Measurements from ENCODE around the gene PFN3. TPM values are rescaled to one million over a fixed set of nuclear protein-coding genes. Genes with fewer than 3 reads are reported as not detected.

Gene PFN3
- polyA plus RNA-seq, 1 of the 3 experiments (the other 2 are of a cell fraction), result not detected

DNA sequence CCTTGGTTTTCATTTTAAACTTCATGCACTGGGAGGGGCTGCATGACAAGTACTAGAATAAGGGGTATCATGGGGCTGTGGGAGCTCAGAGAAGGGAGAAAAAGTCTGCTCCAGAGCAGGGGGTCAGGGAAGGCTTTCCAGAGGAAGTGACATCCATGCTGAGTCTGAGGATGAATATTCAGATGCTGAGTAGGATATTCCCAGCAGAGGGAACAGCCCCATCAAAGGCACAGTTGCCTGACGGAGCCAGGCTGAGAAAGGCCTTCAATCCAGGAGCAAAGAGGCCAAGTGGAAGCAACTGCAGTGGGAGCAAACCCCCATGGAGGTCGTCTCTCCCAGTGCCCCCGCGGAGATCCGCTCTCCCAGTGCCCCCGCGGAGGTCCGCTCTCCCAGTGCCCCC, 4.4 kb downstream of the PFN3 start (continued):
- no peak for TF ChIP-seq TEAD4 (IDR thresholded peaks at IDR 0.05; ENCODE audit: borderline replicate concordance, insufficient read depth)
- no peak for TF ChIP-seq SMC3 (IDR thresholded peaks at IDR 0.05; ENCODE audit: low read depth, low read length)
- no peak for TF ChIP-seq NRF1 (IDR thresholded peaks at IDR 0.05; ENCODE audit: low read depth, low read length)

DNA sequence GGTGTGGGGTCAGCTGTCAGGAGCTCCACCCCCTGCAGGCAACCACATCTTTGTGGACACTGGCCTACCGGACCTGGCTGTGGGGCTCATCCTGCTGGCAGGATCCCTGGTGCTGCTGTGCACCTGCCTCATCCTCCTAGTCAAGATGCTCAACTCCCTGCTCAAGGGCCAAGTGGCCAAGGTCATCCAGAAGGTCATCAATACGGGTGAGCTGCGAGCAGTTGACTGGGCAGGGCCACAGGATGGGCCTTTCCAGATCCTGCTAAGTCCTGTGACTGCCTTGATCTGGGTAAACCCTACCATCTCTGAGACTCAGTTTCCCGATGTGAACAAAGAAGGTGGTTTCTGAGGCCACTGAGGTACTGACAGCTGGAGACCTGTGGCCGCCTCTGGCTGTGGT, 6.5 kb downstream of the PFN3 start:
- Histone ChIP-seq H3K4me2 (no peak overlapping the region), H4K20me1 (ENCODE audit: insufficient read depth) (no peaks in the 10 kb centered on the region), H3F3A (replicated peaks; ENCODE audit: insufficient read depth) (peaks cover 5% of the 10 kb centered on the region), H3K36me3 (replicated peaks in 1 of 2; ENCODE audit: control insufficient read depth in 1 of 2, insufficient read depth in 2 of 2, low read length in 1 of 2) (no peaks in the 10 kb centered on the region), H3K9me2 (no peaks in the 10 kb centered on the region), H3K9ac (no peak overlapping the region), H3K4me1 (ENCODE audit: control insufficient read depth in 1 of 2, insufficient read depth in 2 of 2, low read depth in 1 of 2, low read length in 1 of 2) (peaks cover 0 to 3% of the 10 kb centered on the region in 2 experiments; a peak in 1 of 4 replicates), H2AFZ (ENCODE audit: low read depth) (no peak overlapping the region), H3K79me2 (ENCODE audit: insufficient read depth) (no peaks in the 10 kb centered on the region), H3K4me3 (ENCODE audit: low read depth in 2 of 2, low read length in 1 of 2) (no peak overlapping the region), H3K27me3 (ENCODE audit: insufficient read depth) (no peaks in the 10 kb centered on the region), H3K27ac (ENCODE audit: low read depth in 2 of 2, low read length in 1 of 2) (no peak overlapping the region), H3K9me3 (no peaks in the 10 kb centered on the region)
- no peak for DNase-seq
- TF ChIP-seq, protein P1, sequence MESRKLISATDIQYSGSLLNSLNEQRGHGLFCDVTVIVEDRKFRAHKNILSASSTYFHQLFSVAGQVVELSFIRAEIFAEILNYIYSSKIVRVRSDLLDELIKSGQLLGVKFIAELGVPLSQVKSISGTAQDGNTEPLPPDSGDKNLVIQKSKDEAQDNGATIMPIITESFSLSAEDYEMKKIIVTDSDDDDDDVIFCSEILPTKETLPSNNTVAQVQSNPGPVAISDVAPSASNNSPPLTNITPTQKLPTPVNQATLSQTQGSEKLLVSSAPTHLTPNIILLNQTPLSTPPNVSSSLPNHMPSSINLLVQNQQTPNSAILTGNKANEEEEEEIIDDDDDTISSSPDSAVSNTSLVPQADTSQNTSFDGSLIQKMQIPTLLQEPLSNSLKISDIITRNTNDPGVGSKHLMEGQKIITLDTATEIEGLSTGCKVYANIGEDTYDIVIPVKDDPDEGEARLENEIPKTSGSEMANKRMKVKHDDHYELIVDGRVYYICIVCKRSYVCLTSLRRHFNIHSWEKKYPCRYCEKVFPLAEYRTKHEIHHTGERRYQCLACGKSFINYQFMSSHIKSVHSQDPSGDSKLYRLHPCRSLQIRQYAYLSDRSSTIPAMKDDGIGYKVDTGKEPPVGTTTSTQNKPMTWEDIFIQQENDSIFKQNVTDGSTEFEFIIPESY (IDR thresholded peaks at IDR 0.05; ENCODE audit: borderline replicate concordance, low read depth), result no peak
- TF ChIP-seq RAD21 (IDR thresholded peaks at IDR 0.05; ENCODE audit: low read length), result no peak
- CTCF ChIA-PET, result interaction anchor here (1.4 to 14.2 kb wide), 6 partner anchors 10 to 280 kb away, joined by 3 to 318 read pairs (median 12); partner anchors contain the start of genes F12 and PRR7
- 54% methylated on average over 2 of the region's 5 CpGs for WGBS (ENCODE audit: low lambda C conversion rate)
- POLR2A ChIA-PET, result no interaction called here

DNA sequence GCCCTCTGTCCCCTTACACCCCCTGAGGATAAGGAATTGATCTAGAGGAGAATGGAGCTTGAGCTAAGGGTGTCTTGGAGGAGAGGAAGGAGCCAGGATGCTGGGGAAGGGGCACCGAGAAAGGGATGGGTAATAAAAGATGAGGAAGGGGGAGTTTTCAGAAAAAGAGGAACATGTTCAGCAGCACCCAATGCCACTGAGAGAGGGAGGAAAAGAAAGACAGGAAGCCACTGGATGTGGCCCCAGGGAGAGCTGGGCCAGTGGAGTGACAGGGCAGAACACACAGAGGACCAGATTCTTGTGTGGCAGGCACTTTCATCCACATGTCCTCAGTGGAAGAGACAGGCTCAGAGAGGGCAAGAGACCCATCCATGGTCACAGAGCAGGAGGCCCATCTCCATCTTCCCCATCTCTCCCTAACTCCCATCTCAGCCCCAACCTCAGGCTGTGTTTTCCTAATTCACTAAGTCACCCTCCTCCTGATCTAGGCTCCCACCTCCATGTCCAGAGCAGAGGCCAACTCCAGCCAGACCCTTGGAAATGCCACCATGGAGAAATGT, 7.2 kb downstream of the PFN3 start:
- Histone ChIP-seq H3K36me3 (replicated peaks in 1 of 2; ENCODE audit: control insufficient read depth in 1 of 2, insufficient read depth in 2 of 2, low read length in 1 of 2) (no peaks in the 10 kb centered on the region), H4K20me1 (ENCODE audit: insufficient read depth) (no peaks in the 10 kb centered on the region), H3K4me2 (no peak overlapping the region), H3K4me1 (ENCODE audit: control insufficient read depth in 1 of 2, insufficient read depth in 2 of 2, low read depth in 1 of 2, low read length in 1 of 2) (peaks cover 0 to 3% of the 10 kb centered on the region in 2 experiments; a peak in 1 of 4 replicates), H3K4me3 (ENCODE audit: low read depth in 2 of 2, low read length in 1 of 2) (no peak overlapping the region), H3F3A (replicated peaks; ENCODE audit: insufficient read depth) (peaks cover 5% of the 10 kb centered on the region), H3K9me3 (no peaks in the 10 kb centered on the region), H3K27ac (ENCODE audit: low read depth in 2 of 2, low read length in 1 of 2) (no peak overlapping the region), H3K27me3 (ENCODE audit: insufficient read depth) (no peaks in the 10 kb centered on the region), H3K9ac (no peak overlapping the region), H3K79me2 (ENCODE audit: insufficient read depth) (no peaks in the 10 kb centered on the region), H2AFZ (ENCODE audit: low read depth) (no peak overlapping the region), H3K9me2 (no peaks in the 10 kb centered on the region)
- POLR2A ChIA-PET, result no interaction called here
- 63% methylated on average over 1 of the region's 1 CpG for WGBS (ENCODE audit: low lambda C conversion rate)
- TF ChIP-seq MXI1 (IDR thresholded peaks at IDR 0.05; ENCODE audit: low read depth, low read length), result no peak
- TF ChIP-seq TEAD4 (IDR thresholded peaks at IDR 0.05; ENCODE audit: borderline replicate concordance, insufficient read depth), result no peak
- no peak for TF ChIP-seq NRF1 (IDR thresholded peaks at IDR 0.05; ENCODE audit: low read depth, low read length)
- TF ChIP-seq, protein P2, sequence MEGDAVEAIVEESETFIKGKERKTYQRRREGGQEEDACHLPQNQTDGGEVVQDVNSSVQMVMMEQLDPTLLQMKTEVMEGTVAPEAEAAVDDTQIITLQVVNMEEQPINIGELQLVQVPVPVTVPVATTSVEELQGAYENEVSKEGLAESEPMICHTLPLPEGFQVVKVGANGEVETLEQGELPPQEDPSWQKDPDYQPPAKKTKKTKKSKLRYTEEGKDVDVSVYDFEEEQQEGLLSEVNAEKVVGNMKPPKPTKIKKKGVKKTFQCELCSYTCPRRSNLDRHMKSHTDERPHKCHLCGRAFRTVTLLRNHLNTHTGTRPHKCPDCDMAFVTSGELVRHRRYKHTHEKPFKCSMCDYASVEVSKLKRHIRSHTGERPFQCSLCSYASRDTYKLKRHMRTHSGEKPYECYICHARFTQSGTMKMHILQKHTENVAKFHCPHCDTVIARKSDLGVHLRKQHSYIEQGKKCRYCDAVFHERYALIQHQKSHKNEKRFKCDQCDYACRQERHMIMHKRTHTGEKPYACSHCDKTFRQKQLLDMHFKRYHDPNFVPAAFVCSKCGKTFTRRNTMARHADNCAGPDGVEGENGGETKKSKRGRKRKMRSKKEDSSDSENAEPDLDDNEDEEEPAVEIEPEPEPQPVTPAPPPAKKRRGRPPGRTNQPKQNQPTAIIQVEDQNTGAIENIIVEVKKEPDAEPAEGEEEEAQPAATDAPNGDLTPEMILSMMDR (IDR thresholded peaks at IDR 0.05), result no peak
- no peak for TF ChIP-seq FOSL2 (IDR thresholded peaks at IDR 0.05; ENCODE audit: borderline replicate concordance, low read depth)
- TF ChIP-seq ELF1 (IDR thresholded peaks at IDR 0.05), result no peak
- TF ChIP-seq SIN3A (IDR thresholded peaks at IDR 0.05; ENCODE audit: borderline replicate concordance, low read depth, low read length), result no peak
- TF ChIP-seq GATA2 (CRISPR knock-in tag; IDR thresholded peaks at IDR 0.05), result no peak
- no peak for TF ChIP-seq EZH2phosphoT487 (IDR thresholded peaks at IDR 0.05; ENCODE audit: borderline replicate concordance, low read depth)
- no peak for TF ChIP-seq FOXJ3 (CRISPR knock-in tag; IDR thresholded peaks at IDR 0.05)
- TF ChIP-seq RCOR1 (IDR thresholded peaks at IDR 0.05; ENCODE audit: low read length), result no peak
- TF ChIP-seq, protein P3, sequence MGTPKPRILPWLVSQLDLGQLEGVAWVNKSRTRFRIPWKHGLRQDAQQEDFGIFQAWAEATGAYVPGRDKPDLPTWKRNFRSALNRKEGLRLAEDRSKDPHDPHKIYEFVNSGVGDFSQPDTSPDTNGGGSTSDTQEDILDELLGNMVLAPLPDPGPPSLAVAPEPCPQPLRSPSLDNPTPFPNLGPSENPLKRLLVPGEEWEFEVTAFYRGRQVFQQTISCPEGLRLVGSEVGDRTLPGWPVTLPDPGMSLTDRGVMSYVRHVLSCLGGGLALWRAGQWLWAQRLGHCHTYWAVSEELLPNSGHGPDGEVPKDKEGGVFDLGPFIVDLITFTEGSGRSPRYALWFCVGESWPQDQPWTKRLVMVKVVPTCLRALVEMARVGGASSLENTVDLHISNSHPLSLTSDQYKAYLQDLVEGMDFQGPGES (IDR thresholded peaks at IDR 0.05; ENCODE audit: low read depth, low read length), result no peak
- TF ChIP-seq NFIC (IDR thresholded peaks at IDR 0.05; ENCODE audit: borderline replicate concordance), result no peak
- TF ChIP-seq RFX5 (IDR thresholded peaks at IDR 0.05; ENCODE audit: low read length), result no peak
- TF ChIP-seq, protein P4, sequence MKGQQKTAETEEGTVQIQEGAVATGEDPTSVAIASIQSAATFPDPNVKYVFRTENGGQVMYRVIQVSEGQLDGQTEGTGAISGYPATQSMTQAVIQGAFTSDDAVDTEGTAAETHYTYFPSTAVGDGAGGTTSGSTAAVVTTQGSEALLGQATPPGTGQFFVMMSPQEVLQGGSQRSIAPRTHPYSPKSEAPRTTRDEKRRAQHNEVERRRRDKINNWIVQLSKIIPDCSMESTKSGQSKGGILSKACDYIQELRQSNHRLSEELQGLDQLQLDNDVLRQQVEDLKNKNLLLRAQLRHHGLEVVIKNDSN (IDR thresholded peaks at IDR 0.05; ENCODE audit: borderline replicate concordance, low read depth), result no peak
- DNase-seq, result no peak
- CTCF ChIA-PET, result interaction anchor here (0.6 to 14.2 kb wide), 8 partner anchors 11 to 336 kb away, joined by 3 to 318 read pairs (median 4); partner anchors contain the start of genes F12 and PRR7
